SK-N-MC (cell line): ENCODE measurements around the gene TROAP.

Source experiments
- EZH2 ChIP-seq: fragments of 200-600 bp; sonication (generic); IDR thresholded peaks from one replicate; pipeline ENCODE4 v1.6.1; 2017; ENCODE audit warnings: antibody characterized with exemption
- POLR2AphosphoS5 ChIP-seq: IDR thresholded peaks from 2 replicates; pipeline ENCODE4 v1.6.1; 2012; ENCODE audit warnings: mild to moderate bottlenecking, low read depth, low read length, borderline replicate concordance

- no peak for TF ChIP-seq POLR2AphosphoS5
- no peak for TF ChIP-seq EZH2
These were observed 21.3 kb upstream of the TROAP start for GRCh38 chr12:49301760-49302159.
